ENCODE results near the gene NOSTRIN.
A peak's percentile ranks its signal among the peaks of the same experiment; 100 is the strongest.
"Not testable (repeated sequence)": the region's sequence is repeated elsewhere in the genome, so short reads cannot be mapped to it uniquely, and the experiment has no call there.

Gene NOSTRIN

GRCh38 chr2:168801961-168802858 lies at the start of gene NOSTRIN:
Gene NOSTRIN (plus strand): TSS chr2:168802637. CDS start chr2:168802647, 10 bp downstream.
- no peak for DNase-seq (ENCODE audit: low read depth)

- no peak for DNase-seq (ENCODE audit: low read depth)
Observed at GRCh38 chr2:168753765-168754329, 48.6 kb upstream of the NOSTRIN start.

DNA sequence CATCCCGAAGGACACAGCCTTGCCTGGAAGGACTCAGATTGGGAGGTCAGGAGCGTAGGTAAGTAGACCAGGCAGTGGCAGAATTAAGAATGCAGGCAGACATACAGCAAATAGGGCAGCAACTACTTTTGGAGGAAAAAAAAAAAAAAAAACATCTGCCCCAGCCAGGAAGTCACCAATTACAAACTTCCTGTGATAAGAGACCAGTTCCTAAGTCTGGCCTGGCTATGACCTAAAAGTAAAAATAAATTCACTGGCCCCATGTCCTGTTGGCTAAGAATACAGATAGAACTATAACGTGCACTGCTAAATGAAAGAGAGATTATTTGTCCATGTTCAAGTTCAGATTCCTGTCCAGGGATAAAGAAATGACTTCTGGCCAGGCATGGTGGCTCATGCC lies 45.2 kb upstream of the NOSTRIN start:
- DNase-seq (ENCODE audit: low read depth), result no peak

- no peak for DNase-seq (ENCODE audit: low read depth)
Observed at GRCh38 chr2:168758970-168759820, 43.2 kb upstream of the NOSTRIN start.

- DNase-seq (ENCODE audit: low read depth), result no peak
Observed at GRCh38 chr2:168765401-168765800, 37.0 kb upstream of the NOSTRIN start.

GRCh38 chr2:168766600-168766999 lies 35.8 kb upstream of the NOSTRIN start:
- no peak for DNase-seq (ENCODE audit: low read depth)

- DNase-seq (ENCODE audit: low read depth), result no peak
Observed at GRCh38 chr2:168767258-168767657, 35.2 kb upstream of the NOSTRIN start.

- not testable (repeated sequence) for DNase-seq (ENCODE audit: low read depth)
Observed at GRCh38 chr2:168768357-168768756, 34.1 kb upstream of the NOSTRIN start.

- no peak for DNase-seq (ENCODE audit: low read depth)
Observed at GRCh38 chr2:168770796-168771195, 31.6 kb upstream of the NOSTRIN start.

DNA sequence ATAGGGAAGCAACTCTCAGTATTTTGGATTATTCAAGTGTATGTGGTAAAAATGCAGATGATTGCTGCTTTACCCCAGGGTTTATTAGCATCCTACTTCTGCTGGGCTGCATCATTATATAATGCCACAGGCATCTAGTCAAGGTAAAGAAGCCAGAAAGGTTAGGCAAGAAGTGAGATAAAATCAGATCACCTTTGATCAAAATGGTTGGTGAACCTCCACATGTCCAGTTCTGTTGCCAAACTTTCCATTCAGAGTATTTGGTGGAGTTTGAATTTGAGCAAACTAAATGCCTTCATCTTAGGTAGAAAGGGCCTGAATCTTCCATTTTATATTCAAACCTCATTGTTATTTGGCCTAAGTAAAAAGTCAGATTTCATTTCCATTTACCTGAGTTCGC lies 29.7 kb upstream of the NOSTRIN start:
- no peak for DNase-seq (ENCODE audit: low read depth)

- DNase-seq (ENCODE audit: low read depth), result no peak
Observed at GRCh38 chr2:168773128-168773527, 29.3 kb upstream of the NOSTRIN start.

- DNase-seq (ENCODE audit: low read depth), result peak; percentile 29
Observed at GRCh38 chr2:168773719-168774521, 28.5 kb upstream of the NOSTRIN start.

DNA sequence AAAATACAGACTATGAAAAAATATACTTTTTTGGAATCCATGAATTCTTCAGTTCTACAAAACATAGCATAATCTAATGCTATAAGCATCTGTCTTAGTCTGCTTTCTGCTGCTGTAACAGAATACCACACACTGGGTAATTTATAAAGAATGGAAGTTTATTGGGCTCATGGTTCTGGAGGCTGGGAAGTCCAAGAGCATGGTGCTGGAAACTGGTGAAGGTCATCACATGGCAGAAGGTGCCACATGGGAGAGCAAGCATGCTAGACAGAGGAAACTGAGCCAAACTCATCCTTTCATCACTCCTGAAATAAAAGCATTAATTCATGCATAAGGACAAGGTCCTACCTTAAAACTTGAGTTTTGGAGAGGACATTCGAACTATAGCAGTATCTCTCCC lies 26.6 kb upstream of the NOSTRIN start:
- no peak for DNase-seq (ENCODE audit: low read depth)

GRCh38 chr2:168780669-168781071 lies 21.8 kb upstream of the NOSTRIN start:
- DNase-seq (ENCODE audit: low read depth), result no peak

GRCh38 chr2:168781191-168781817 lies 21.1 kb upstream of the NOSTRIN start:
- DNase-seq (ENCODE audit: low read depth), result no peak

DNA sequence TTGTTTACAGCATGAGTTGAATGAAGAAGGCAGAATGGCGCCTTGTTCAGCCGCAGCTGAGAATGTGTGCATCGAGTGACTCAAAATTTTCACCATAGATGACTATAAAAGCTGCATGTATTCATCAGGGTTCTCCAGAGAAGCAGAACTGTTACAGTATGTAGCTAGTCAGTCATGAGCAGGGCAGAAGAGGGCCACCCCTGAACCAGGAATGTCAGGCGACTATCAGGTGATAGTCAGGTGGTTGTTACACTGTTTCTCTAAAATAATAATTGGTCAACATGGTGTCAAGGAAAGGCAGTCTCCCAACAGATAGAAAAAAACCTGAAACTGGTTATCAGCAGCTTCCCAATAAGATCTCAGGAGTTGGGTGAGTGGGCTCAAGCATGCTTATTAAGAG lies 20.2 kb upstream of the NOSTRIN start:
- DNase-seq (ENCODE audit: low read depth), result no peak

- DNase-seq (ENCODE audit: low read depth), result no peak
Observed at GRCh38 chr2:168784993-168785392, 17.4 kb upstream of the NOSTRIN start.

- no peak for DNase-seq (ENCODE audit: low read depth)
Observed at GRCh38 chr2:168787098-168787781, 15.2 kb upstream of the NOSTRIN start.

DNA sequence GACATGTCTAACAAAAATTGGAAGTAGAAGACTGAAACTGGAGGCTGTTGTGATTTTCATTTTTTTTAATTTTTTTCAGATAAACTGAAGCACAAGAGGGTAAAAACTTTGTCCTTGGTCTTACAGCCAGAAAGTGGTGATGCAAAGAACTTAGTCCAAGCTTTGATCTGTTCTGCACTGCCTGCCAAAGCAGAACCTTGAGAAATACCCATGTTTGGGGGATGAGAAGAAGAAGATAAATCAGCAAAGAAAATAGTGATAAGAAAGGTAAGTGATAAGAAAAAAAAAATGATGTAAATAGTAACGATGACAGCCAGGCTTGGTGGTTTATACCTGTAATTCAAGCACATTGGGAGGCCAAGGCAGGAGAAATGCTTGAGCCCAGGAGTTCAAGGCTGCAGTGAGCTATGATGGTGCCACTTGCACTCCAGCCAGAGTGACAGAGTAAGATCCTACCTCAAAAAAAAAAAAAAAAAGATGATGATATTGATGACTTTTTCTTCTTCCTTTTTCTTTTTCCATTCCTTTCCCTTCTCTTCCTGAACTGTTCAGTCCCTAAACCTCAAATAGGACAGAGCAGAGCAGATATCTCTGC lies 14.6 kb upstream of the NOSTRIN start:
- DNase-seq (ENCODE audit: low read depth), result no peak

- DNase-seq (ENCODE audit: low read depth), result no peak
Observed at GRCh38 chr2:168789776-168790175, 12.7 kb upstream of the NOSTRIN start.

Data from activated T-cell treated with anti-CD3 and anti-CD28 coated beads for 48 hours (primary cell).